Fibroblast of lung (primary cell): ENCODE measurements around the gene MARK4. TPM values are rescaled to one million over a fixed set of nuclear protein-coding genes. Genes with fewer than 3 reads are reported as not detected.

Experiments
- DNase-seq, 2 donors: peaks; one replicate each; pipeline versions ENCODE4 v3.0.0 to v3.0.0-alpha.2; 2010; ENCODE audit warnings: low read depth in 2 of 2
- H2AFZ ChIP-seq: 2 replicates; pipeline ENCODE4 v1.5.1; 2012; ENCODE audit warnings: low read length, control low read depth, inconsistent platforms
- H3K27ac ChIP-seq: 2 replicates; pipeline ENCODE4 v1.5.1; 2011; ENCODE audit warnings: low read length, control low read depth; ENCODE audit not compliant: insufficient read depth
- H3K27me3 ChIP-seq: 2 replicates; pipeline ENCODE4 v1.5.1; 2011; ENCODE audit warnings: mild to moderate bottlenecking, low read length; ENCODE audit not compliant: control insufficient read depth, insufficient read depth
- H3K36me3 ChIP-seq: 2 replicates; pipeline ENCODE4 v1.5.1; 2011; ENCODE audit warnings: low read length; ENCODE audit not compliant: control insufficient read depth, insufficient read depth
- H3K4me1 ChIP-seq: 2 replicates; pipeline ENCODE4 v1.5.1; 2011; ENCODE audit warnings: low read length; ENCODE audit not compliant: control insufficient read depth, insufficient read depth; ENCODE audit errors: extremely low read depth
- H3K4me2 ChIP-seq: 2 replicates; pipeline ENCODE4 v1.5.1; 2011; ENCODE audit warnings: low read length, control low read depth; ENCODE audit not compliant: insufficient read depth; ENCODE audit errors: extremely low read depth
- H3K4me3 ChIP-seq, 4 experiments: fragments of 200-600 bp in 1 of 4; sonication (generic) in 1 of 4; replicated peaks in 1 of 4; 2 replicates each; pipeline ENCODE4 v1.5.1; 2011 to 2016; ENCODE audit warnings: low read length in 4 of 4, low read depth in 3 of 4, mild to moderate bottlenecking in 3 of 4, control low read depth in 2 of 4, inconsistent platforms in 1 of 4, mixed read lengths in 1 of 4; ENCODE audit not compliant: insufficient read depth in 1 of 4; ENCODE audit errors: control extremely low read depth in 1 of 4
- H3K79me2 ChIP-seq: 2 replicates; pipeline ENCODE4 v1.5.1; 2012; ENCODE audit warnings: mild to moderate bottlenecking, low read length, inconsistent platforms; ENCODE audit not compliant: control insufficient read depth, insufficient read depth
- H3K9ac ChIP-seq: 2 replicates; pipeline ENCODE4 v1.5.1; 2011; ENCODE audit warnings: mild to moderate bottlenecking, low read length, control low read depth; ENCODE audit not compliant: insufficient read depth
- H3K9me3 ChIP-seq: 2 replicates; pipeline ENCODE4 v1.5.1; 2012; ENCODE audit warnings: low read depth, low read length; ENCODE audit not compliant: control insufficient read depth, insufficient read depth
- H4K20me1 ChIP-seq: 2 replicates; pipeline ENCODE4 v1.5.1; 2011; ENCODE audit warnings: low read length; ENCODE audit not compliant: control insufficient read depth, insufficient read depth; ENCODE audit errors: extremely low read depth
- EZH2 ChIP-seq: IDR thresholded peaks from 2 replicates; pipeline ENCODE4 v1.5.1; 2012; ENCODE audit warnings: low read length, control low read depth, mild to moderate bottlenecking; ENCODE audit errors: missing control alignments
- polyA plus RNA-seq, 2 donors: library from polyadenylated mRNA; depleted of rRNA in 1 of 2; stranded (reverse) in 1 of 2; unstranded in 1 of 2; fragments of >200 nt; gene quantifications; 2 replicates each; pipeline ENCODE4 v1.2.1, GENCODE V29; 2011 to 2012; ENCODE audit warnings: missing spikeins in 1 of 2
- total RNA-seq: library from RNA; depleted of rRNA; stranded (reverse); fragments of >200 nt; gene quantifications from 2 replicates; pipeline ENCODE4 v1.2.1, GENCODE V29; 2014
- TF ChIP-seq, protein P1 (sequence below), 2 donors: IDR thresholded peaks in 1 of 2; conservative IDR thresholded peaks in 1 of 2; 1 replicate in 1 of 2; 2 replicates in 1 of 2; pipeline ENCODE4 v1.5.1; 2011 to 2012; ENCODE audit warnings: low read length in 2 of 2, control low read depth in 1 of 2, inconsistent platforms in 1 of 2, low read depth in 1 of 2, mild to moderate bottlenecking in 1 of 2

Gene MARK4
- total and polyA plus RNA-seq, 2 donors (not counting 1 experiment from before 2014, with no cell fraction given): 8.9 to 14.1 TPM

DNA sequence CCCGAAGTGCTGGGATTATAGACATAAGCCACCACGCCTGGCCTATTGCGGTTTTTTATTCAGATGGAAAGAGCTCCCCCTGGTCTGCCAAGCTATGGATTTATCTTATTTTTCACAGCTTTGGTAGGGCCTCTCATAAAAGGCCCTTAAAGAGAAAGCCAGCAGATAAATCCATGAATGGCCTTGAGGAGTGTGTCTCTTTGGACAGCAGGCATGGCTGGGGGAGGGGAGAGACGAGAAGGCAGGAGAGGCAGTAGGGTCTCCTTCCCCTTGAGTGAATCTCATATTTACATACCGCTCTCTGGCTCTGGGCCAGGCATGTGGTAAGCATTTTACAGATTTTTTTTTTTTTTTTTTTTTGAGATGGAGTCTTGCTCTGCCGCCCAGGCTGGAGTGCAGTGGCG lies 25.2 kb downstream of the MARK4 start:
- Histone ChIP-seq H4K20me1 (no peaks in the 10 kb centered on the region), H3K27ac (no peak overlapping the region), H3K27me3 (no peaks in the 10 kb centered on the region), H3K4me1 (no peaks in the 10 kb centered on the region), H3K4me2 (no peak overlapping the region), H3K36me3 (peaks cover 11% of the 10 kb centered on the region), H3K9ac (no peak overlapping the region), H3K79me2 (no peaks in the 10 kb centered on the region), H3K9me3 (no peaks in the 10 kb centered on the region), H3K4me3 (no peak overlapping the region), H2AFZ (no peak overlapping the region)
- TF ChIP-seq, protein P1, sequence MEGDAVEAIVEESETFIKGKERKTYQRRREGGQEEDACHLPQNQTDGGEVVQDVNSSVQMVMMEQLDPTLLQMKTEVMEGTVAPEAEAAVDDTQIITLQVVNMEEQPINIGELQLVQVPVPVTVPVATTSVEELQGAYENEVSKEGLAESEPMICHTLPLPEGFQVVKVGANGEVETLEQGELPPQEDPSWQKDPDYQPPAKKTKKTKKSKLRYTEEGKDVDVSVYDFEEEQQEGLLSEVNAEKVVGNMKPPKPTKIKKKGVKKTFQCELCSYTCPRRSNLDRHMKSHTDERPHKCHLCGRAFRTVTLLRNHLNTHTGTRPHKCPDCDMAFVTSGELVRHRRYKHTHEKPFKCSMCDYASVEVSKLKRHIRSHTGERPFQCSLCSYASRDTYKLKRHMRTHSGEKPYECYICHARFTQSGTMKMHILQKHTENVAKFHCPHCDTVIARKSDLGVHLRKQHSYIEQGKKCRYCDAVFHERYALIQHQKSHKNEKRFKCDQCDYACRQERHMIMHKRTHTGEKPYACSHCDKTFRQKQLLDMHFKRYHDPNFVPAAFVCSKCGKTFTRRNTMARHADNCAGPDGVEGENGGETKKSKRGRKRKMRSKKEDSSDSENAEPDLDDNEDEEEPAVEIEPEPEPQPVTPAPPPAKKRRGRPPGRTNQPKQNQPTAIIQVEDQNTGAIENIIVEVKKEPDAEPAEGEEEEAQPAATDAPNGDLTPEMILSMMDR (conservative IDR thresholded peaks at IDR 0.05 in 1 of 2, IDR thresholded peaks at IDR 0.05 in 1 of 2; ENCODE audit: low read depth in 1 of 2, low read length in 2 of 2): no peak
- no peak for TF ChIP-seq EZH2
- DNase-seq: peak in 1 of 2 donors; percentile 24

DNA sequence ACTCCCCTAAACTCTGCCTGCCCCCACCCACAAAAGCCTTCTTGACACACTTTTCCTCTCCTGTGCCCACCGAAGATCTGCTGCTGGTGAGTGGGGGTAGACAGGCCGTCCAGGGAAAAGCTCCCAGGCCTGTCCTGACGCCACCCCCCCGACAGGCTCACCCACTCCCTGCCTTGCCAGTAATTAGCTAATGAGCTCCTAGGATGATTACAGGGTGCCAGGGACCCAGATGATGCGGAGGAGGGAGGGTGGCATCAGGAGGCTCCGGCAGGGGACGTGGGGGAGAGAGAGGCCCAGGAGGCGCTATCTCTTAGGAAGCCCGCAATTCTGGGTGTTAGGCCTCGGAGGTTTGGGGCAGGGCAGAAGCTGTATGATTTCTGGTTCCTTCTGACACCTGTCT lies 27.0 kb downstream of the MARK4 start:
- no peak overlapping the region for H3K27ac ChIP-seq
- DNase-seq: no peak
- no peaks in the 10 kb centered on the region for H3K9me3 ChIP-seq
- H4K20me1 ChIP-seq: no peaks in the 10 kb centered on the region
- no peak overlapping the region for H3K9ac ChIP-seq
- H3K4me2 ChIP-seq: no peak overlapping the region
- H3K4me1 ChIP-seq: no peaks in the 10 kb centered on the region
- TF ChIP-seq, protein P1 (conservative IDR thresholded peaks at IDR 0.05 in 1 of 2, IDR thresholded peaks at IDR 0.05 in 1 of 2; ENCODE audit: low read depth in 1 of 2, low read length in 2 of 2): no peak
- no peak for TF ChIP-seq EZH2
- no peaks in the 10 kb centered on the region for H3K27me3 ChIP-seq
- H3K4me3 ChIP-seq: no peak overlapping the region
- peaks cover 6% of the 10 kb centered on the region for H3K36me3 ChIP-seq
- no peak overlapping the region for H2AFZ ChIP-seq
- no peaks in the 10 kb centered on the region for H3K79me2 ChIP-seq

GRCh38 chr19:45279587-45280192 lies 28.6 kb downstream of the MARK4 start:
- Histone ChIP-seq H3K4me1 (no peaks in the 10 kb centered on the region), H4K20me1 (no peaks in the 10 kb centered on the region), H3K4me3 (no peak overlapping the region), H3K9ac (no peak overlapping the region), H3K4me2 (no peak overlapping the region), H3K27me3 (no peaks in the 10 kb centered on the region), H3K36me3 (peaks cover 4% of the 10 kb centered on the region), H3K27ac (no peak overlapping the region), H2AFZ (no peak overlapping the region), H3K9me3 (no peaks in the 10 kb centered on the region), H3K79me2 (no peaks in the 10 kb centered on the region)
- TF ChIP-seq EZH2: no peak
- TF ChIP-seq, protein P1 (conservative IDR thresholded peaks at IDR 0.05 in 1 of 2, IDR thresholded peaks at IDR 0.05 in 1 of 2; ENCODE audit: low read depth in 1 of 2, low read length in 2 of 2): no peak
- no peak for DNase-seq
